ENCODE measurements around the gene PDP2. TPM values are rescaled to one million over a fixed set of nuclear protein-coding genes. Genes with fewer than 3 reads are reported as not detected.

The PDP2 gene
- total RNA-seq, 4 donors from 2014 or later = 4.9 to 36.2 (median 11.5) TPM

- Histone ChIP-seq H3K9me3 (no peaks in the 10 kb centered on the region), H3K27me3 (peaks cover 16% of the 10 kb centered on the region), H3K4me3 (no peak overlapping the region), H3K4me1 (peaks cover 4 to 40% (median 32%) of the 10 kb centered on the region in 4 donors), H3K27ac (peak overlapping the region in 1 of 4 donors; percentile 84), H3K36me3 (no peaks in the 10 kb centered on the region)
- 50 to 72% methylated on average over 2 to 9 of the region's 9 CpGs for WGBS, 2 donors (ENCODE audit: low coverage in 1 of 2)
- TF ChIP-seq POLR2A (IDR thresholded peaks at IDR 0.05) (no peak), CTCF (IDR thresholded peaks at IDR 0.05) (no peak), POLR2AphosphoS5 (IDR thresholded peaks at IDR 0.05) (no peak), EP300 (IDR thresholded peaks at IDR 0.05; ENCODE audit: low read depth) (no peak)
- in situ Hi-C loops (cut with MboI; ENCODE audit: low pct_ligation_motif_present in 1 of 4, low pct_unique_long_range_greater_than_20kb in 1 of 4, low sequenced_read_pairs in 3 of 4) (no loop called here), intact Hi-C loops (cut with DNase I; ENCODE audit: low total_unique reads) (no loop called here)
- DNase-seq = no peak
These were observed 40.8 kb downstream of the PDP2 start for GRCh38 chr16:66920924-66921680.

GRCh38 chr16:66921729-66922450 lies 41.6 kb downstream of the PDP2 start:
- H3K27ac ChIP-seq = peak overlapping the region in 1 of 4 donors; percentile 84
- no peaks in the 10 kb centered on the region for H3K36me3 ChIP-seq
- 60 to 75% methylated on average over 2 to 42 of the region's 42 CpGs for whole genome bisulfite sequencing, 2 donors (ENCODE audit: low coverage in 1 of 2)
- H3K9me3 ChIP-seq = no peaks in the 10 kb centered on the region
- no peak overlapping the region for H3K4me3 ChIP-seq
- H3K27me3 ChIP-seq = peaks cover 16% of the 10 kb centered on the region
- intact Hi-C loops (cut with DNase I; ENCODE audit: low total_unique reads) (no loop called here), in situ Hi-C loops (cut with MboI; ENCODE audit: low pct_ligation_motif_present in 1 of 4, low pct_unique_long_range_greater_than_20kb in 1 of 4, low sequenced_read_pairs in 3 of 4) (no loop called here)
- DNase-seq = no peak
- peaks cover 4 to 46% (median 32%) of the 10 kb centered on the region in 4 donors for H3K4me1 ChIP-seq
- no peak for TF ChIP-seq POLR2AphosphoS5 (IDR thresholded peaks at IDR 0.05)
- TF ChIP-seq CTCF (IDR thresholded peaks at IDR 0.05) = no peak
- TF ChIP-seq POLR2A (IDR thresholded peaks at IDR 0.05) = no peak
- no peak for TF ChIP-seq EP300 (IDR thresholded peaks at IDR 0.05; ENCODE audit: low read depth)

GRCh38 chr16:66923247-66923731 lies 43.0 kb downstream of the PDP2 start:
- intact Hi-C loops (cut with DNase I; ENCODE audit: low total_unique reads) = no loop called here
- H3K4me3 ChIP-seq = peak overlapping the region in 1 of 4 donors; percentile 48
- peak overlapping the region; percentile 59 to 84 (median 76) for H3K27ac ChIP-seq
- no peaks in the 10 kb centered on the region for H3K9me3 ChIP-seq
- TF ChIP-seq POLR2A (IDR thresholded peaks at IDR 0.05) (no peak), POLR2AphosphoS5 (IDR thresholded peaks at IDR 0.05) (peak in 2 of 3 donors; percentile 17 to 32)
- in situ Hi-C loops (cut with MboI; ENCODE audit: low pct_ligation_motif_present in 1 of 4, low pct_unique_long_range_greater_than_20kb in 1 of 4, low sequenced_read_pairs in 3 of 4) = no loop called here
- peaks cover 16% of the 10 kb centered on the region for H3K27me3 ChIP-seq
- WGBS, 2 donors (ENCODE audit: low coverage in 1 of 2) = 33 to 58% methylated on average over 1 to 18 of the region's 18 CpGs
- H3K4me1 ChIP-seq = peaks cover 4 to 46% (median 32%) of the 10 kb centered on the region in 4 donors
- no peak for DNase-seq
- no peaks in the 10 kb centered on the region for H3K36me3 ChIP-seq

- Histone ChIP-seq H3K27ac (peak overlapping the region; percentile 59 to 84 (median 76)), H3K9me3 (no peaks in the 10 kb centered on the region), H3K36me3 (no peaks in the 10 kb centered on the region), H3K4me3 (peak overlapping the region in 1 of 4 donors; percentile 48), H3K4me1 (peaks cover 4 to 42% (median 29%) of the 10 kb centered on the region in 4 donors), H3K27me3 (peaks cover 16% of the 10 kb centered on the region)
- intact Hi-C loops (cut with DNase I; ENCODE audit: low total_unique reads) = no loop called here
- TF ChIP-seq POLR2A (IDR thresholded peaks at IDR 0.05) = no peak
- 37% methylated on average over 3 of the region's 3 CpGs; no CpG with 5 or more reads in 1 of the 2 donors for WGBS, 2 donors (ENCODE audit: low coverage in 1 of 2)
- in situ Hi-C loops (cut with MboI; ENCODE audit: low pct_ligation_motif_present in 1 of 4, low pct_unique_long_range_greater_than_20kb in 1 of 4, low sequenced_read_pairs in 3 of 4) = no loop called here
- DNase-seq = no peak
These were observed 43.6 kb downstream of the PDP2 start for GRCh38 chr16:66923866-66924265.

Measured in transverse colon (tissue), 4 donors.